Heart left ventricle (tissue), 16 donors: ENCODE data around the gene RAPSN. TPM values are rescaled to one million over a fixed set of nuclear protein-coding genes. Genes with fewer than 3 reads are reported as not detected.
A peak's percentile ranks its signal among the peaks of the same experiment; 100 is the strongest.

Experiments used
- ATAC-seq, 4 donors: fragments of 200-7000 bp; cut with Tn5 transposase; one replicate each; pipeline ENCODE4 v1.9.1; 2020 to 2022; ENCODE audit warnings: moderate library complexity in 4 of 4, mild to moderate bottlenecking in 3 of 4, moderate number of reproducible peaks in 1 of 4
- DNase-seq, 5 donors: peaks; one replicate each; pipeline ENCODE4 v3.0.0-alpha.2; 2020
- H3K27ac ChIP-seq, 12 donors: fragments of 200-600 bp; sonication (generic) in 4 of 12; one replicate each; pipeline versions ENCODE4 v1.5.0 to v1.8.0; 2016 to 2022; ENCODE audit warnings: mild to moderate bottlenecking in 2 of 12
- H3K27me3 ChIP-seq, 9 donors: fragments of 200-600 bp; sonication (generic) in 2 of 9; one replicate each; pipeline versions ENCODE4 v1.5.1 to v1.8.0; 2016 to 2022; ENCODE audit warnings: mild to moderate bottlenecking in 3 of 9
- H3K36me3 ChIP-seq, 9 donors: fragments of 200-600 bp; sonication (generic) in 2 of 9; one replicate each; pipeline versions ENCODE4 v1.5.0 to v1.8.0; 2018 to 2022; ENCODE audit warnings: mild to moderate bottlenecking in 2 of 9
- H3K4me1 ChIP-seq, 12 donors: fragments of 200-600 bp; sonication (generic) in 4 of 12; one replicate each; pipeline versions ENCODE4 v1.5.0 to v1.8.0; 2016 to 2022; ENCODE audit warnings: mild to moderate bottlenecking in 3 of 12
- H3K4me3 ChIP-seq, 12 donors: fragments of 200-600 bp; sonication (generic) in 4 of 12; one replicate each; pipeline versions ENCODE4 v1.5.0 to v1.8.0; 2017 to 2022; ENCODE audit warnings: mild to moderate bottlenecking in 9 of 12, moderate library complexity in 4 of 12
- H3K9me3 ChIP-seq, 12 donors: fragments of 200-600 bp; sonication (generic) in 4 of 12; one replicate each; pipeline versions ENCODE4 v1.5.0 to v1.8.0; 2016 to 2022; ENCODE audit warnings: mild to moderate bottlenecking in 1 of 12
- CTCF ChIP-seq, 12 donors: fragments of 200-600 bp; sonication (generic) in 4 of 12; IDR thresholded peaks; one replicate each; pipeline versions ENCODE4 v1.5.0 to v1.8.0; 2018 to 2022; ENCODE audit warnings: antibody characterized with exemption in 12 of 12, mild to moderate bottlenecking in 5 of 12
- POLR2A ChIP-seq, 2 donors: fragments of 450-650 bp; IDR thresholded peaks; one replicate each; pipeline ENCODE4 v1.6.1; 2017; ENCODE audit warnings: antibody characterized with exemption in 2 of 2, mild to moderate bottlenecking in 2 of 2, moderate library complexity in 2 of 2
- WGBS, 4 donors: extraction: QIAGEN DNeasy Blood & Tissue Kit in 2 of 4; methylation state at CpG; one replicate each; pipeline versions ENCODE4 v1.1.5 to v1.1.7; 2013 to 2018; 5-methylcytosine and 5-hydroxymethylcytosine counted together
- intact Hi-C, 10 donors: fragments of 100-400 bp; cut with DNase I; formaldehyde crosslinking; loops; one replicate each; pipeline versions ENCODE4 v1.11.1 to v1.14.2; 2022
- polyA plus RNA-seq, 2 donors: library from polyadenylated mRNA; stranded (reverse); fragments of 200-250 nt; gene quantifications; one replicate each; pipeline ENCODE4 v1.2.3, GENCODE V29; 2013
- total RNA-seq, 9 donors: library from RNA; depleted of rRNA in 2 of 9; stranded (reverse); fragments of >200 nt in 2 of 9; fragmentation: NEBNext Ultra II Directional in 3 of 9; extraction: Animal tissue kit (Norgen Biotek cat#: 25700) in 3 of 9; gene quantifications; one replicate each; pipeline versions ENCODE4 v1.1.0 to v1.2.4, GENCODE V29; 2016 to 2023
- donor health status: ischemic (EF 13 %, LVEDD 7.1; RV severe dilation, severe dysfunction).
- donor health status: healthy with polysubstance abuse.
- donor health status: DM: no; HTN: yes; CAD: no.
- donor health status: DM: no; HTN: no; CAD: no.
- donor health status: ischemic (EF 25% LVEDD 6.9; RV normal size, moderate dysfunction).
- donor health status: ischemic (EF 25% LVEDD 5.7; RV mildly dilated, moderate dysfunction).
- donor health status: healthy.
- donor health status: DM: yes; HTN: yes; CAD: no.
- donor health status: ischemic (EF 35%, LVEDD 5.7; RV mildly dilated, moderate dysfunction).
- donor health status: nonischemic (EF 11% LVEDD 7.7; RV severe dilation, severe dysfunction).
- donor health status: DM: yes; HTN: yes; CAD: no.
- donor health status: PGD.
- donor health status: ischemic (EF 29% LVEDD 5.4; RV normal size, mild dysfunction).
- donor health status: nonischemic (EF 23%, LVEDD 6.1; RV moderate dilation, normal function).

The RAPSN gene
- total and polyA plus RNA-seq, 11 donors = 0.43 to 6.5 (median 3.2) TPM

- Histone ChIP-seq H3K4me1 (peaks cover 0 to 51% (median 28%) of the 10 kb centered on the region in 12 donors), H3K27ac (peak overlapping the region; percentile 69 to 98 (median 92)), H3K4me3 (peak overlapping the region; percentile 42 to 91 (median 80)), H3K27me3 (no peaks in the 10 kb centered on the region), H3K36me3 (peaks cover 0 to 35% (median 28%) of the 10 kb centered on the region in 9 donors), H3K9me3 (no peaks in the 10 kb centered on the region)
- ATAC-seq (peak in 3 of 4 donors; percentile 4 to 12 (median 4)), DNase-seq (peak in 3 of 5 donors; percentile 45 to 70 (median 60))
- TF ChIP-seq CTCF (IDR thresholded peaks at IDR 0.05) = no peak
- TF ChIP-seq POLR2A (IDR thresholded peaks at IDR 0.05) = no peak
- WGBS, 4 donors = 2 to 4% (median 3%) methylated on average over 37 to 50 of the region's 50 CpGs
- intact Hi-C loops = loop anchor here (1.0 to 5.0 kb wide), 5 partner anchors 17 to 137 kb away; partner anchors contain the start of gene PSMC3 (in 2 of the 10)
Measured at GRCh38 chr11:47408598-47409439, 40.1 kb downstream of the RAPSN start.

- DNase-seq = peak; percentile 95 to 98 (median 96)
- peak within 1 kb of the TSS; percentile 48 to 91 (median 80) for H3K4me3 ChIP-seq
- peak within 1 kb of the TSS; percentile 83 to 98 (median 93) for H3K27ac ChIP-seq
- intact Hi-C loops = loop anchor here (1.0 to 5.0 kb wide), 6 partner anchors 18 to 136 kb away; partner anchors contain the start of gene PSMC3 (in 2 of the 10)
- 2 to 11% (median 2%) methylated on average over 8 to 70 of the region's 70 CpGs for WGBS, 4 donors
- ATAC-seq = peak; percentile 80 to 92 (median 90)
- peaks cover 0 to 45% (median 28%) of the 10 kb centered on the region in 12 donors for H3K4me1 ChIP-seq
- H3K27me3 ChIP-seq = no peaks in the 10 kb centered on the region
- TF ChIP-seq CTCF (IDR thresholded peaks at IDR 0.05) = peak; percentile 74 to 97 (median 86)
- peak in 1 of 2 donors; percentile 96 for TF ChIP-seq POLR2A (IDR thresholded peaks at IDR 0.05)
- peaks cover 0 to 27% (median 19%) of the 10 kb centered on the region in 9 donors for H3K36me3 ChIP-seq
- H3K9me3 ChIP-seq = no peaks in the 10 kb centered on the region
Measured at GRCh38 chr11:47407746-47408590, 41.0 kb downstream of the RAPSN start, which contains the start of gene SLC39A13. Gene SLC39A13 (plus strand): TSS chr11:47408590. CDS start chr11:47410095, 1,505 bp downstream.

DNA sequence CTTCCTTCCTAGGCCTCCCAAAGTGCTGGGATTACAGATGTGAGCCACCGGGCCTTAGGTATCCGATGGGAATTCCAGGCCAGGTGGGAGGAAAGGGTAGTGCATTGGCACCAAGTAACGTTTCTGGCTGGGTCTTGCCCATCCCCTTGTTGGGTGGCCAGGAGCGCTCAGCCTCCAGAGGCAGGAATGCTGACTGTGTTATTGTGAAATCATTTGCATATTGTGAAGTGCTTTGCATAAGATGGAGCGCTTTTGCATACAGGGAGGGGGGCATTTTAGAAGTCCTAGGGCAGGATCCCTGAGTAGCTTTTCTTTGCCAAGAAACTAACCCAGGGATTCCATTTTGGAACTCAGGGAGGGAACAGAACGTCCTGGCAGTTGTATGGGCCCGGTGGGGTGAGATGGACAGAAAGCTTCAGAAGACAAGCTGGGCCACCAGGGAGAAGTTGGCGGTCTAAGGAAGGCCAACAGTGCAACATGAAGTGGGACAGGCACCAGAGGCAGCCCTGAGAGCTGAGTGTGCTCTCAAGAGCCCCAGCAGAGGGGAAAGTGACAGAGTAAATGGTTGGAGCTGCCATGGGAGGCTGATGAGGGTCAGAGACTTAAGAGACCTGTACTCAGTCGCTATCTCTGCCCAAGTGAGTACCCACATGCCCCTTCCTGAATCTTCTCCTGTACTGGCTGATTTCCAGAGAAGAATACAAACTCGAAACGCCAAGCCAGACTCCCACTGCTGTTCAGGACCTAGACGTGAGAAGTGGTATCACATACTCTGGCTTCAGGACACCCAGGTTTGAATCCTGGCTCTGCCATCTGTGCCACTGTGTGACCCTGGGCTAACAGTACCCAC is 41.8 kb downstream of the RAPSN start:
- TF ChIP-seq CTCF (IDR thresholded peaks at IDR 0.05) (no peak), POLR2A (IDR thresholded peaks at IDR 0.05) (no peak)
- Histone ChIP-seq H3K4me1 (peaks cover 0 to 45% (median 28%) of the 10 kb centered on the region in 12 donors), H3K27me3 (no peaks in the 10 kb centered on the region), H3K4me3 (peak overlapping the region; percentile 44 to 91 (median 79)), H3K9me3 (no peaks in the 10 kb centered on the region), H3K27ac (peak overlapping the region; percentile 83 to 98 (median 92)), H3K36me3 (peaks cover 0 to 20% (median 15%) of the 10 kb centered on the region in 9 donors)
- intact Hi-C loops = loop anchor here in 8 of 10 donors (1.0 to 5.0 kb wide), 3 partner anchors 32 to 35 kb away; no protein-coding TSS in a partner anchor
- WGBS, 4 donors = 50 to 53% (median 51%) methylated on average over 12 of the region's 12 CpGs
- peak in 1 of 4 donors; percentile 0 for ATAC-seq
- no peak for DNase-seq
